ENCODE data around the gene GLG1. TPM values are rescaled to one million over a fixed set of nuclear protein-coding genes. Genes with fewer than 3 reads are reported as not detected.

Gene GLG1
- total and polyA plus RNA-seq, 4 donors: 22.2 to 71.5 (median 47.9) TPM

GRCh38 chr16:74500907-74501306, 106.0 kb downstream of the GLG1 start:
- TF ChIP-seq FOXA1 (IDR thresholded peaks at IDR 0.05) (no peak), CTCF (IDR thresholded peaks at IDR 0.05; ENCODE audit: low read depth, low read length, missing input control) (no peak), HNF4A (conservative IDR thresholded peaks at IDR 0.05) (no peak), FOXA2 (IDR thresholded peaks at IDR 0.05) (no peak), EGR1 (IDR thresholded peaks at IDR 0.05; ENCODE audit: low read depth in 2 of 2) (no peak), ATF3 (IDR thresholded peaks at IDR 0.05) (no peak), YY1 (IDR thresholded peaks at IDR 0.05) (no peak), NR2F2 (IDR thresholded peaks at IDR 0.05) (no peak), GABPA (IDR thresholded peaks at IDR 0.05 in 1 of 2, conservative IDR thresholded peaks at IDR 0.05 in 1 of 2) (no peak)
- Histone ChIP-seq H3K4me1 (ENCODE audit: control insufficient read depth in 4 of 4, insufficient read depth in 4 of 4, low read length in 3 of 4) (peaks cover 0 to 6% (median 2%) of the 10 kb centered on the region in 4 donors), H3K9me3 (ENCODE audit: control insufficient read depth in 4 of 4, low read length in 3 of 4) (no peaks in the 10 kb centered on the region), H3K36me3 (ENCODE audit: control insufficient read depth in 4 of 4, insufficient read depth in 3 of 4, low read depth in 1 of 4, low read length in 3 of 4) (peaks cover 0 to 3% (median 2%) of the 10 kb centered on the region in 4 donors), H3K27me3 (ENCODE audit: control insufficient read depth in 4 of 4, insufficient read depth in 4 of 4, low read length in 3 of 4) (no peaks in the 10 kb centered on the region), H3K9ac (ENCODE audit: low read depth in 1 of 2, low read length in 2 of 2) (no peak overlapping the region), H3K27ac (ENCODE audit: low read depth in 1 of 2, low read length in 2 of 2) (no peak overlapping the region), H3K4me3 (ENCODE audit: low read depth in 1 of 3, low read length in 3 of 3) (no peak overlapping the region)
- no peak for DNase-seq (ENCODE audit: low spot score)
- 93% methylated on average over 3 of the region's 3 CpGs for WGBS

GRCh38 chr16:74499114-74499513, 107.8 kb downstream of the GLG1 start:
- no peak for DNase-seq (ENCODE audit: low spot score)
- Histone ChIP-seq H3K9me3 (ENCODE audit: control insufficient read depth in 4 of 4, low read length in 3 of 4) (no peaks in the 10 kb centered on the region), H3K4me3 (ENCODE audit: low read depth in 1 of 3, low read length in 3 of 3) (no peak overlapping the region), H3K27me3 (ENCODE audit: control insufficient read depth in 4 of 4, insufficient read depth in 4 of 4, low read length in 3 of 4) (no peaks in the 10 kb centered on the region), H3K9ac (ENCODE audit: low read depth in 1 of 2, low read length in 2 of 2) (no peak overlapping the region), H3K4me1 (ENCODE audit: control insufficient read depth in 4 of 4, insufficient read depth in 4 of 4, low read length in 3 of 4) (peaks cover 0 to 6% (median 2%) of the 10 kb centered on the region in 4 donors), H3K36me3 (ENCODE audit: control insufficient read depth in 4 of 4, insufficient read depth in 3 of 4, low read depth in 1 of 4, low read length in 3 of 4) (peaks cover 1 to 7% (median 5%) of the 10 kb centered on the region in 4 donors), H3K27ac (ENCODE audit: low read depth in 1 of 2, low read length in 2 of 2) (no peak overlapping the region)
- TF ChIP-seq RAD21 (IDR thresholded peaks at IDR 0.05) (no peak), NR2F2 (IDR thresholded peaks at IDR 0.05) (no peak), JUND (IDR thresholded peaks at IDR 0.05) (no peak), HNF4G (IDR thresholded peaks at IDR 0.05) (no peak), GABPA (IDR thresholded peaks at IDR 0.05 in 1 of 2, conservative IDR thresholded peaks at IDR 0.05 in 1 of 2) (no peak), YY1 (IDR thresholded peaks at IDR 0.05) (no peak), CTCF (IDR thresholded peaks at IDR 0.05; ENCODE audit: low read depth, low read length, missing input control) (no peak)
- TF ChIP-seq, protein P1, sequence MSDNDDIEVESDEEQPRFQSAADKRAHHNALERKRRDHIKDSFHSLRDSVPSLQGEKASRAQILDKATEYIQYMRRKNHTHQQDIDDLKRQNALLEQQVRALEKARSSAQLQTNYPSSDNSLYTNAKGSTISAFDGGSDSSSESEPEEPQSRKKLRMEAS (IDR thresholded peaks at IDR 0.05): no peak
- TF ChIP-seq, protein P2, sequence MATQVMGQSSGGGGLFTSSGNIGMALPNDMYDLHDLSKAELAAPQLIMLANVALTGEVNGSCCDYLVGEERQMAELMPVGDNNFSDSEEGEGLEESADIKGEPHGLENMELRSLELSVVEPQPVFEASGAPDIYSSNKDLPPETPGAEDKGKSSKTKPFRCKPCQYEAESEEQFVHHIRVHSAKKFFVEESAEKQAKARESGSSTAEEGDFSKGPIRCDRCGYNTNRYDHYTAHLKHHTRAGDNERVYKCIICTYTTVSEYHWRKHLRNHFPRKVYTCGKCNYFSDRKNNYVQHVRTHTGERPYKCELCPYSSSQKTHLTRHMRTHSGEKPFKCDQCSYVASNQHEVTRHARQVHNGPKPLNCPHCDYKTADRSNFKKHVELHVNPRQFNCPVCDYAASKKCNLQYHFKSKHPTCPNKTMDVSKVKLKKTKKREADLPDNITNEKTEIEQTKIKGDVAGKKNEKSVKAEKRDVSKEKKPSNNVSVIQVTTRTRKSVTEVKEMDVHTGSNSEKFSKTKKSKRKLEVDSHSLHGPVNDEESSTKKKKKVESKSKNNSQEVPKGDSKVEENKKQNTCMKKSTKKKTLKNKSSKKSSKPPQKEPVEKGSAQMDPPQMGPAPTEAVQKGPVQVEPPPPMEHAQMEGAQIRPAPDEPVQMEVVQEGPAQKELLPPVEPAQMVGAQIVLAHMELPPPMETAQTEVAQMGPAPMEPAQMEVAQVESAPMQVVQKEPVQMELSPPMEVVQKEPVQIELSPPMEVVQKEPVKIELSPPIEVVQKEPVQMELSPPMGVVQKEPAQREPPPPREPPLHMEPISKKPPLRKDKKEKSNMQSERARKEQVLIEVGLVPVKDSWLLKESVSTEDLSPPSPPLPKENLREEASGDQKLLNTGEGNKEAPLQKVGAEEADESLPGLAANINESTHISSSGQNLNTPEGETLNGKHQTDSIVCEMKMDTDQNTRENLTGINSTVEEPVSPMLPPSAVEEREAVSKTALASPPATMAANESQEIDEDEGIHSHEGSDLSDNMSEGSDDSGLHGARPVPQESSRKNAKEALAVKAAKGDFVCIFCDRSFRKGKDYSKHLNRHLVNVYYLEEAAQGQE (IDR thresholded peaks at IDR 0.05): no peak
